ENCODE results near the gene GALNT4.

The GALNT4 gene

DNA sequence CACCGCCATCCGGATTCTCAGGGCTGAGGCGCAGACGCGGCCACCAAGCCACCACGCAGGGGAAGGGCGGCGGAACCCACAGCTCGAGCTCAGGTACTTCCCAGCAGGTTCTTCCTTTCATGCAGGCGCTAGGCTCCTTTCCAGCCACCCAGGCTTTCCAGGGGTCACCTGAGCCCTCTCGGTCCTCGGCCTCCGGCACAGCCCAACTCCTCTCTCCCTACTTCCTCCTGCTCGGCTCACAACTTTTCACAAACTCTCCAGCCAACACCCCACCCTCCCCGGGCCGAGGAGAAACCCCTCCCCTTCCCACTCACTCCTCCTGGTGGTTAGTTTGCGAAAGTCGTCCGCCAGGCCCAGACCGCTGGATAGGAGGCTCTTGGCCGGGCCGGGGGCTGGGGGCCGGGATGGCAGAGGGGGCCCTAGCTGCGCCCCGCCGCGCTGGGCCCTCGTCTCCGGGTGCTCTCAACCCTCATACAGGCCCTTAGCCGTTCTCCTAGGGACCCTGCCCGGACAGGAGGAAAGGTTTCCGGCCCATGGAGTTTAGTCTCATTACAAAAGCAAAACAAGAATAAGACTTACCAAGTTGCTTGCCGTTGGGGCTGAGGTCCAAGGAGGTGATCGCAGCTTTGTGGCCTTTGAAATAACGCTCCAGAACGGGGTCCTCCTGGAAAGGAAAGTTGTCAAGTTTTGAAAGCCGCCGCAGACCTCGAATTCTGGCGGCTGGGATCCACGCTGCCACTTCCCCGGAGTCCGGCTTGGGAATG is at the start of gene GALNT4:
GALNT4 (minus strand) TSS at position 256 of the 764 bp plus-strand sequence; CDS start at position 9, 247 bp downstream.
- peak; percentile 48 for DNase-seq (ENCODE audit: low read depth)

DNA sequence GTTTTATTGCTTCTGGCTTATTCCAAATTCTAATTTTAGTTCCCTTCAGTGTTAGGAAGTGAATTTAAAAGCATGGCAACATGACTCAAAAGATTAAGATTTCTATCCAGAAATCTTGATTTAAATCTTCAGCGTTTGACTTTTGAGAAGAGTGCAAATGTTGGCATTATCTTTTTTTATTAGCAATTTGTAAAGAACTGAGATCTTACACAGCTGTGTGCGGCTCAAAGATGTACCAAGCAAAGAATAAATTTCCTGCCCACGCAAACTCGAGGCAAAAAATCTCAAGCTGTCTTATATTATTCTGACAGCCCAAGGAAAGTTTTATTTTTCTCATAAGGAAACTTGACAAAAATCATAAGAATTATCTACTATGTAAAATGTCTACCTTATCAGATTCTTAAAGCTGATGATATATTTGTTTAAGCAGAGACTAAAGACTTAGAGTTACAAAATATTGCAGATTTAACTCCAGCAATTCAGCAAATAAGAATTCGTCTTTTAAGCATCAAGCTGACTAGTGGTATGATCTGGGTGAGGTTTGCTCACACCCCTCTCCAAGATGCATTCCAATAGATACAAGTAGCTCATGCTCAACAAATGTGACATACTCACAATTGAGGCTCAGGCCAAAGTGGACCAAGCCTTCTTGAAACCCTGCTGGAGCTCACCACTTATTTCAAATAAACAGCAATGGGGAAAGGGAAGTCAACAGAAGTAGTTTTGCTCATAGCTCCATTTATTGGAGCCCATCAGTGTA is 48.6 kb upstream of the GALNT4 start:
- no peak for DNase-seq (ENCODE audit: low read depth)

DNA sequence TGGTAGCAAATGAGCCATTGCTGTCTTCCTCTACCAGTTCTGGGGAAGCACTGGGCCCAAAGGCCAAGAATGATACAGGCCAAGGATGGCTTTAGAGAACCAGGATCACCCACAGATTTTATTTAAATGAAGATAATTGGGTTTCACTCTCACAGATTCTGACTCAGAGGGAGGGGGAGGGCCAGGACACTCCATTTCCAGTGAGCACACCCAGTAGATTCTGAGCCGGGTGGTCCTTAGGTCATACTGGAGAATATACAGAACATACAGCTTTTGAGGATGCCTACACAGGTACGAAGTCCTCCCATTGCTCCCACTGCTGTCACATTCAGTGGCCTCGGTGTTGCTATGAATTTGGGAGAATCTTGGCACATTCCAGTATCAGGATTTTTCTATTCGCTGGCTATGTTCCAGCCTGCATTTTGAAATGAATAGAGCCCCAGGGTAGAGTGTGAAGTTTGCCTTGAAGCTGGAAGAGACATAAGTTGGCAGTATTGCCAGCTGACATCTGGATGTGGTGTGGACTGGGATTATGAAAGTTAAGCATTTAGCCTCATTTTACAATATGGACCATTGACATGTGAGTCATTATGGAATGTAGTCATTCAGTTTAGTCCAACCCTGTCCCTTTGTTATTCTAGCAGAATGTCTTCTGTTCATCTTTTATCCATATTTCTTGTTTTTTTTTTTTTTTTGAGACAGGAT is 47.0 kb upstream of the GALNT4 start:
- no peak for DNase-seq (ENCODE audit: low read depth)

DNA sequence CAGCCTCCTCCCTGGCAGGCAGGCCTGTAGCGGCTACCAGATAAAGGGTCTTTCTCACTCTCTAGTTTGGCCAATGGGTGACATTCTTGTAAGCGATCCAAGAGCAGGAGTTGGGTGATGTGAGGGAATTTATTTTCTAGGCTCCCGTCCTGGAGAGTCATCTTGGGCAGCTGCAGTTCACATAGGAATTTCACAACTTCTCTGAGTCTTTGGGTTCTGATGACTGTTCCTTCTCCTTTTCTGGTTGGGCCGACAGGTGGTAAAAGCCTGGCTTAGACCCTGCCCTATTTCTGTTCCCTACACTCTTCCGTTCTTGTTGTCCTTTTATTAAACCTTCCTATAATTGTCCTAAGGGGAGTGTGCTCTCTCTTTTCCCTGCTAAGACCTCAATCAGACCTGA is 43.9 kb upstream of the GALNT4 start:
- DNase-seq (ENCODE audit: low read depth), result no peak

DNA sequence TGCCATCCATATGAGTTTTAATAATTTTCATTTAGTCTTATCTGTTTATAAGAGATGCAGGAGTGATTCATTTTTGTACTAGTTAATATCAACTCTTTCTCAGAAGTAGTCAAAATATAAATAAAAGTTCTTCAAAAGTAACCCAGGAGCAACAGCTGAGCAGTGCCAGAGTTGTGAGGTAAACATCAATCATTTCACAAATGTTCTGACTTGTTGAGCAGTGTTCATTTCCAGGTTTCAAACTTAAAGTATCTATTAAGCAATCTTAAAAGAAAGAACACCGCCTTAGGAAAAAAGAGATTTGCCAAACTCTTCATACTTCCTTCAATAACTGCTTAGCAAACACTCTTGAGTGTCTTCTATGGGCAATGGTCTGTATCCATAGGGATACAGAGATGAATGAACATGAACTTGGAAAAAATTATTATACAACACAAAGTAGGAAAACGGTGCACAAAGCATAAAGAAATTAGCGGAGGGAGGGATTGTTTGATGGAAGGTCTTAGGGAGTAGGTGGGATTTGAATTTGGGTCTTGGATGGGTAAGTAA is 43.2 kb upstream of the GALNT4 start:
- DNase-seq (ENCODE audit: low read depth), result no peak

DNA sequence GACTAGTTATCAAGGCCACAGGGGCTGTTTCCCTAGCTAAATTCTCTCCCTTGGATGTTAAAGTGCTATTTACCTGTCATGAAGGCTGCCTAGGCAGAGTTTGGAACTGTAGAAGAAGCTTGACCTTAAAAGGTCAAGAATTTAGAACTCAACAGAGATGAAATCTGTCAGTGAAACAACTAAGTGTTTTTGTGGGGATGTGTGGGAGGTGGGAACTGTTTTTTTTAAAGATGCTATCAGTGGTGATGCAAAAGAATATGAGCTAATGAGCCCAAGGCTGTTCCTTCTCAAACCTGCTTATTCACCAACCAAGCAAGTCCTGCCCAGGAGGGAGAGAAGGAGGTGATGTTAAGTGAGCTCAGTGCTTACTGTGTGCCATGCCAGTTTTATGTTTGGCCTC is 42.0 kb upstream of the GALNT4 start:
- no peak for DNase-seq (ENCODE audit: low read depth)

DNA sequence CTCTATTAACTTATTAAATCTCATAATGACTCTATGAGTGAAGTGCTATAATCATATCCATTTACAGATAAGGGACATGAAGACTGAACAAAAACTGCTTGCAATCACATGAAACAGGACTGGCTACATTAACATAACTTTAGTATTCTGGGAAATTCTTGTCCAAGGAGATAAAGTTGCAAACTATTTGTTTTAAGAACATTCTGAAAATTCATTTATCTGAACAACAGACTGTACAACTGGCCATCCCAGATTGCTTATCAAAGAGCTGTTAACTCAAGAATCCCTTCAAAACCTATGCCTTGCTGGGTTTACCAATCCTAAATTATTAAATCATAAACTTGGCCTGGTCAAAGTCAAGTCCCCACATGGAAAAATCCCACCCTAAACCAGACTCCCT is 40.4 kb upstream of the GALNT4 start:
- no peak for DNase-seq (ENCODE audit: low read depth)

DNA sequence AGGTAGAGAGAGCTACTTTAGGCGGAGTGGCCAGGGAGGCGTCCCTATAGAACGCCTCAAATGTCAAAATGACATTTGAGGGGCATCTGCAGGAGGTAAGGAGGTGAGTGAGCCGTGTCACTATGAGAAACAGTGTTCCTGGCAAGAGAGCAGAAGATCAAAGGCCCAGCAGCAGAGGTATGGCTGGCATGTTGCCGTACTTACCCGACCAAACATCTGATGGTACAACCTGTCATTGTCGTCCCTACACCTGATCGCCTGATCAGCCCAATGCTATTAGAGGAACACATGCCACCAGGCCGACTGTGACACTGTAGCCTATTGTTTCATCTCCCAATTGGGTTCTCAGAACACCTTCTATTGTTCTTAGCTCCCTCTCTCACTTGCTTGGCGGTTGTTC is 35.2 kb upstream of the GALNT4 start:
- no peak for DNase-seq (ENCODE audit: low read depth)

DNA sequence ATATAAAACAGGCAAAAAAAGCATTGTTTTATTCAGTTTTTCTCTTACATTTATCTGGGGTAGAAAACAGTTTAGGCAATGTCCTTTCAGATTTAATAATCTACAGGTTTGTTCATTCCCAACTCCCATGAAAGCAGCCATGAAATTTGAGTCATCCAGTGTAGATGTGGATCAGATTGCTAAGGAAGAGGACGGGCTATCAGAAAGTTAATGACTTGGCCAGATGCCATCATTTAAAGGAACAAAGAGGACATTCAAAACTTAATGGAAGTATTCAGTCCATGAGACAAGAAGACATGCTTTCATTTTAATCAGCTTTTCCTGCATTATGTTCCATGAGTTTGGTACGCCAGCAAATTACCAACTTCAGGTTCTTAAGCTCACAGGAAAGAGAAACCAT is 32.4 kb upstream of the GALNT4 start:
- DNase-seq (ENCODE audit: low read depth), result no peak

DNA sequence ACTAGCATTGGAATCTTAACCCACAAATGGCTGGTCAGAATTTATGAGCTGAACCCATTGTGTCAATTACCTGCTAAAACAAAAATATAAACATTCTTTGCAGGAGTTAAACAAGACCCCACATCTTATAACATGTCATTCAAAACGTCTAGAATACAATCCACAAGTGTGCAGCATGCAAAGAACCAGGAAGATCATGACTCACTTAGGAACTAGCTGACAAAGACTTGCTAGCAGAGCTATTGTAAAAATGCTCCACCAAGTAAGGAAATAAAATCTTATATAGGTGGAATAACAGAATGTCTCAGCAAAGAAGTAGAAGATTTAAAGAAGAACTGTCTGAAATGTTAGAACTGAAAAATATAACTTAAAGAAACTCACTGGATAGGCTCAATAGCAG is 27.8 kb upstream of the GALNT4 start:
- DNase-seq (ENCODE audit: low read depth), result no peak

DNA sequence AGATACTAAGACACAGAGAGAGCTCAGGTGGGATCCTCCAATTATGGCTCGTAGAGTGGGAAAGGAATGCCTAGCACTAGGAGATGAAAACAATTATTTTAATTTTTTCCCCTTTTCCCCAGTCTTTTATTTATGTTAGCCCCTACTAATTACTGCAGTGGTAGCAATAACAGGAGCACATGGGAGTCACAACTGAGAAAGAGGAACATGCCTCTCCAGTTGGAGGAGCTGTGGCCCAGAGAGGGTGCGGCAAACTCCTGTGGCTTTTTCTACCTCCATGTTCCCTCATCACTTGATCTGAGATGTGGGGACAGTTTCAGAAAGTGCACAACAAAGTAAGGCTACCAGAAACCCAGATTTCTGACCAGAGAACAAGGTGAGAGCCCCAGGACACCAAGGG is 27.2 kb upstream of the GALNT4 start:
- DNase-seq (ENCODE audit: low read depth), result no peak

DNA sequence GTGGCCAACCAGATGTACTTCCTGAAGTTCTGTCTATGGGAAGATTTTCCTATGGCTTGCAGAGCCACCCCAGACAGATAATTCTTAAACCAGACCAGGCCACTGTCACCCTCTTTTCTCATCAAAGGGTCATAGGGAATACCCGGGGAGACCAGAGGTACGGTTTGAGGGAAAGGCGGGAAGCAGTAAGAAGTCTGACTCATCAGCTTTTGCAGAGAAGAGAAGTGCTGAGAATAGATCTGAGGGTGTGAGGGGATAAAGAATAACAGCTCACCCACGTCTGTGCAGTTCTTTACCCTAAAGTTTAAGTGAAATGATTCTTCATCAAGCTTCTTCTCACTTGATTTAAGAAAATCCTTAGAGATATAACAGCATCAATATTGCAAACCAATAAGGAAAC is 22.5 kb upstream of the GALNT4 start:
- no peak for DNase-seq (ENCODE audit: low read depth)

DNA sequence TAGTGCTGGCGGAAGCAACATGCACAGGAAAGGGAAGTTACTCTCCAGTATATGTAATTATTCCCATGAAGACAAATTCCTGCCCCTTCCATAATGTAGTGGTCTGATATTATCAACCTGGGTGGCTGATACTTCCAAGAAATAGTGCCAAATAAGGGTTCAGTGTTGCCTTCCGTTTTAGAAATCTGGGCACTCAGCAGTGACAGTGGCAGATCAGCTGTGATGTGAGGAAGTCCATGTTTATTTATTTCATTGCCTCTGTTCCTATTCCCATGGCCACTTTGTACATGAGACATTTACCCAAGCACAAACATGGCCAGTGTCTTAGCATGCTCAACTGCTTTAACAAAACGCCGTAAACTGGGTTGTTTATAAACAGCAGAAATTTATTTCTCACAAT is 21.6 kb upstream of the GALNT4 start:
- DNase-seq (ENCODE audit: low read depth), result no peak

DNA sequence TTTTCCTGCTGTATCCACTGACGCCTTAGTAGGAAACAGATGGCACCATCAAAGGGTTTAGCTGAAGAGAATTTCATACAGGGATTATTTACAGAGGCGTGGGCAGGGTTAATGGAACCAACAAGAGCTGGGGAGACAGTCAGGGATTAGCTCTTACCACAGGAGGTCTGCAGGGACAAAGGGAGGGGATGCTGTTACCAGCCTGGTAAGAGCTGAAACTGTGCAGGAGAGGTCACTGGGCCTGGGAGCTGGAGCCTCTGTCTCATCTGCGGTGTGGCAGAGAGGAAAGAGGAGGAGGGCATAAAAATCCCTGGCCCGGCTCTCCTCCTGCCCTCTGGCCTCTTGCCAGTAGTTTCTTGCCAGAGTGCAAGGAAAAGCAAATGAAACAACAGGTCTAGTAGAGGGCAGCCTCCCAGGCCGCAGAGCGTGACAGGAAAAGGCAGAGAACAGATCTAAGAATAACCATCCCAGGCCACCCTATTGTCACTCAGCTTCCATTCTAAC is 20.1 kb upstream of the GALNT4 start:
- DNase-seq (ENCODE audit: low read depth), result no peak

DNA sequence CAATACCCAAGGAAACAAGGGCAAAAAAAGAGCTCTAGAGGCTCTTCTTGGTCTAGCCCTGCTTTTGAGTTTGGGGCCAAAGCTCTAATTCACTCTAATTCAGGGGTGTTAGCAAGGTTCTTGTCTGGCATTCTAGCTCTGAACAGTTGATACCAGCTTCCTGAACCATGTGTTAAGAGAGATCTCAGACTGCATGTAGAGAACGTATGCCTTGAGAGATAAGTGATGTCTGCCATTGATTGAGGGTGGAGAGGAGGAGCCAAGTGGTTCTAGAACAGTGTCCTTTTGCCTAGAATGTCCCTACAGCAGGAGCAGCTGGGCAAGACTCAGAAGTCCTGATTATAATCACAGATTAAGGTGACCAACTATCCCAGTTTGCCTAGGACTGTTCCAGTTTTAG is 19.4 kb upstream of the GALNT4 start:
- no peak for DNase-seq (ENCODE audit: low read depth)

DNA sequence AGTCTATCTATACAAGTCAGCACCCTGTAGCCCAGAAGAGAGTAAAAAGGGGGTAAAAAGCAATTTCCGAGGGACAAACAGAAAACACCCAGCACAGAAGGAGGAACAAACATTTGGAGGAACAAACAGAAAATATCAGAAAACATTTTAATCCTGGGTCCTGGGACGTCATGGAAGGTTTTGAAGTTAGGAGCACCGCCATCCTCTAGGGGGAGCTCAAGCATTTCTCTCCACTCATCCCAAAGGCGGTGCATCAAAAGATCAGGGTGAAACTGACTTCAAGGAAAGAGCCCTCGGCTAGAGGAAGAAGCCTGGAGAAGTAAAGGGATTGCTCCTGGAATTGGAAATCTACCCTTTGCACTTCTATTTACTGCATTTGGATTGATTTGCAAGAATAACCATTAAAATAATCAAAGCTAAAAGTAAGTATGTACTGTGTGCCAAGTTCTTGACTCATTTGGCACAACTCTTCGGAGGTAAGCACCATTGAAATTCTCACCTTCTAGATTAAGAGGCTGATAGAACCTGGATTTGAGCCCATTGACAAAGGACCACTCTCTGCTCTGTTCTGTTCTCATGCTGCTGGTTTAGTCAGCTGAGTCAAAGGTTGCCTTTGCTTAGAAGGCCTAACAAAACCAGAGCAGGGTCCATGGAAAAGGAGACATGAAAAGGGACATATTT is 18.5 kb upstream of the GALNT4 start:
- peak; percentile 31 for DNase-seq (ENCODE audit: low read depth)

DNA sequence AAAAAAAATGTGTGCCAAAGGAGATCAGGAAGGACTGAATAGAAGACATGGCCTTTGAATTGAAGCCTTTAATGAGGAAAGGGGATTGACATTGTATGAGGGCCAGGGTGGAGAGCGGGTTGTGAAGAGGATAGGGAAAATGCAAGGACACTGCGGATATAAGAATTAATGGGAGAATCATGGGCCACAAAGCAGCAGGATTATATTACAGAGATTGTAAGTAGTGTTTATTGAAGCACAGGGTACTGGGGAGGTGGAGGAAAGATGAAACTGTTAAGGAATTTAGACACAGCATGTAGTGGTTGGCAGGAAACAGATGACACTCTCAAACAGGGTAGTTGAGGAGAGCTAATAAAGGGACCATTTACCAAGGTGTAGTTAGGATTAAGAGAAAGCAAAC is 17.6 kb upstream of the GALNT4 start:
- no peak for DNase-seq (ENCODE audit: low read depth)

DNA sequence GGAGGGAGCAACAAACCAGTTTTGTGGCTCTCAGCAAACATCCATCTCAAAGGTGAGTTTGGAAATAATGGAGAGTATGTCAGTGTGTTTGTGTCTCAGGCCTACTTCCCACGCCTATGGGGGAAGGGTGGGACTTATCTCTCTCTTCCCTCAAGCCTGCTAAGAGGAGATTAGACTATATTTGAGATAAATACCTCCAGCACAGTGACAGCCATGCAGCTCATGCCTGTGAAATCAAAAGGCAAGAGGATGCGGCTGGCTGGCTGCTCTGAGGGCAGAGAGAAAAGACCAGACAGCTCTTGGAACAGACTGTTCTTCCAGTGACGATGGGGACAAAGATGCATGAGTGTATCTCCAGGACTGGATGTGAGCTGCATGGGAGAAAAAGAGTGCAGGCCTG is 16.0 kb upstream of the GALNT4 start:
- no peak for DNase-seq (ENCODE audit: low read depth)

DNA sequence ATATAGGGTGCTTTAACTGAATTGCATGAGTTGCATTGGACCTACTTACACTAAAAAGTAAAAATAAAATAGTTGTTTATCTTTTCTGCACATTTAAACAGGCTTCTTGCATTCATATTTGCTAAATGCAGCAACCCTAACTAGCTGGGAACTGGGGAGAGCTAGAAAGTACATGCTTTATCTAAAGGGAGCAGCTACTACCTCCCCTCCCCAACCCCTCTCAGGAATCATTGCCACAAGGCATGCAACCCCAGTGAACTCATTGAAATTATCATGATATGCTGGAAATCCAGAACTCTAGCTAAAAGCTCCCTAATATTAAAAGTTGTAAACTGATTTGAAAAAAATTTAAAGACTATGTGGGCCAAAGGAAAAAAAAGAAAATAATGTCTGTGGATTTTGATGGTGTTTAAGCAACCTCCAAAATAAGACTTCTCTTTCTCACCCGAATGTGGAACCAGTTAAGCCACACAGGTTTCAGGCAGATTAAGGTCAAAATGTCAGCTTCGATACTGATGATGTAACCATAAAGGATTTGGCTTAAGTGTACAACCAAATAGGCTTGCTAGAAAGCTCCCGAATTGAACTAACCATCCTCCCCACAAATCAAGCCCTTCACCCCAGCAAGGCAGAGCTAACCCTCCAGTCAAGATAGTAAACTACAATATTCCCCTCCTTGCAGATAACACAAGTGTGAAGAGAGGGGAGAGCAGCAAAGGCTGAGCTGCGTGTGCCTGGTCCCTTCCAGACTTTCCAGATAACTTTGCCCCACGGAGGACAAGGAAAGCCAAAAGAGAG is 15.0 kb upstream of the GALNT4 start:
- DNase-seq (ENCODE audit: low read depth), result no peak

DNA sequence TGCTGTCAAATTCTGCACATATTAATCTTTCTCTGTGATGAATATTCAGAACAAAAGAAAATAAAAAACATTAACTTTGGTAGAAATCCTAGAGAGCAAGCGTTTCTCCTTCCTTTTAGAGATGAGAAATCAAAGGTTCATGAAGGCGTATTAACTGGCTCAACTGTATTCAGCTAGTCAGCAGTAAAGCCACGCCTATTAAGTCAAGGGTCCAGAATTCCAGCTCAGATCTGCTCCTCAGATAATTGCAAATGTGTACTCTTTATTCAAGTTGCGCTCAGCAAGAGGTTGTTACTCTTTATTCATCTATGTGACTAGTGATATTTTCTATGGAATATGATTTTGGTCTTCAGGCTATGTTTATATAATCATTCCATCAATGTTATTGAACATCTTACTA is 14.3 kb upstream of the GALNT4 start:
- DNase-seq (ENCODE audit: low read depth), result no peak

DNA sequence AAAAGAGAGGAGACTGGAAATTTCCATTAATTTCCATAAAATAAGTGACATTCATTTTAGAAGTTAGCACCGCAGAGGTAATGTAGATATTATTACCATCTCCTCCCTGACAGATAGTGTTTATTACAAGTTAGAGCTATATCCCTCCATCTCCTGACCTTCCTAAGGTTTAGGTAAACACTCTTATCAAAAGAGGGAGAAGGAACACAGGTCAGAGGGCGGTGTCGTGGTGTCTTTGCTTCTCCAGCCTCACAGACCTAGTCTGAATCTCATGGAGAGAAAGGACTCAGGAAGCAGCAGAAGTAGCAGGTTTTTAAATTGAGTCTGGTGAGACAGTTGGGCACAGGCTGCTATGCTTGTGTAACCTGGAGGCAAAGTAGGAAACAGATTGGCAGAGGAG is 12.8 kb upstream of the GALNT4 start:
- DNase-seq (ENCODE audit: low read depth), result no peak
